Measurements from ENCODE around the gene GINS2. TPM values are rescaled to one million over a fixed set of nuclear protein-coding genes. Genes with fewer than 3 reads are reported as not detected.

Gene GINS2
- total RNA-seq, 4 donors from 2014 or later, result 1.00 to 4.4 (median 1.2) TPM; not detected in 1

DNA sequence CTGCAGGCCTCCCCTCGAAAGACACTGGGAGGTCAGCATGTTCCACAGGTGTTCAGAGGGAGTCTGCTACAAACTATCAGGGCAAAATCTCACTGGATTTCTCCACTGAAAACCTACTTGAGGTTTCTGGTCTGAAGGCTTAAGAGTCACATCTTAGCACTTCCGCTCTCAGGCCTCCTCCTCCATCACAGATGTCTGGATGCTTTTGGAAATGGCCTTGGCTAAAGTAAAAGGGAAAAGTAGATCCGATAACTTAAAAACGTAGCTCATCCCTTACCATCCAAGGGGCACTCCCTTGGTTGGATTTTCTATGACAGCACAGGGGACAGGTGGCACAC is 14.4 kb downstream of the GINS2 start:
- 83 to 89% methylated on average over 3 to 4 of the region's 4 CpGs for WGBS, 2 donors (ENCODE audit: low coverage in 1 of 2)
- no peak for DNase-seq
- Histone ChIP-seq H3K4me1 (peaks cover 0 to 30% (median 16%) of the 10 kb centered on the region in 4 donors), H3K27me3 (no peaks in the 10 kb centered on the region), H3K9me3 (no peaks in the 10 kb centered on the region), H3K4me3 (no peak overlapping the region), H3K36me3 (peaks cover 0 to 47% (median 16%) of the 10 kb centered on the region in 4 donors), H3K27ac (peak overlapping the region in 3 of 4 donors; percentile 9 to 51 (median 20))
- intact Hi-C loops (cut with DNase I; ENCODE audit: low total_unique reads) (no loop called here), in situ Hi-C loops (cut with MboI; ENCODE audit: low pct_ligation_motif_present in 1 of 4, low pct_unique_long_range_greater_than_20kb in 1 of 4, low sequenced_read_pairs in 3 of 4) (no loop called here)
- TF ChIP-seq EP300 (IDR thresholded peaks at IDR 0.05; ENCODE audit: low read depth) (no peak), POLR2A (IDR thresholded peaks at IDR 0.05) (no peak), POLR2AphosphoS5 (IDR thresholded peaks at IDR 0.05) (no peak), CTCF (IDR thresholded peaks at IDR 0.05) (no peak)

GRCh38 chr16:85673529-85674417 is 15.0 kb downstream of the GINS2 start:
- intact Hi-C loops (cut with DNase I; ENCODE audit: low total_unique reads), result no loop called here
- 64 to 98% methylated on average over 4 to 19 of the region's 19 CpGs for WGBS, 2 donors (ENCODE audit: low coverage in 1 of 2)

DNA sequence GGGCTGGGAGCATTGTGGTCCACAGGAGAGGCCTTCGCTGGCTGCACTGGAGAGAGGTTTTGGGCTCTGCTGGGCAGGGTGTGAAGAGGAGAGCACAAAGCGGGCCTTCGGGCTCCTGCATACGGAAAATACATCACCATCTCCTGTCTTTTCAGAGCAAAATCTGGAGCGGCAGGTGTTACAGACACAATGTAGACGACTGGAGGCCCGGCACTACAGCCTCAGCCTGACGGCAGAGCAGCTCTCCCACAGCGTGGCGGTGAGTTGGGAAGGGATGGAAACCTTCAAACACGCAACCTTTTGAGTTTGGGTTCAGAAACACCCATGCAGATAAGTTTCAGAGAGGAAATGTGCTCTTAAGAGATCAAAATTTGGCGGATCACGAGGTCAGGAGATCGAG is 17.9 kb downstream of the GINS2 start:
- in situ Hi-C loops (cut with MboI; ENCODE audit: low pct_ligation_motif_present in 1 of 4, low pct_unique_long_range_greater_than_20kb in 1 of 4, low sequenced_read_pairs in 3 of 4), result no loop called here

More at GRCh38 chr16:85673529-85674417, 15.0 kb downstream of the GINS2 start:
- Histone ChIP-seq H3K36me3 (peaks cover 0 to 53% (median 19%) of the 10 kb centered on the region in 4 donors), H3K27ac (peak overlapping the region in 3 of 4 donors; percentile 20 to 51 (median 41)), H3K27me3 (no peaks in the 10 kb centered on the region), H3K4me3 (no peak overlapping the region), H3K9me3 (no peaks in the 10 kb centered on the region), H3K4me1 (peaks cover 0 to 25% (median 16%) of the 10 kb centered on the region in 4 donors)
- DNase-seq, result no peak
- TF ChIP-seq EP300 (IDR thresholded peaks at IDR 0.05; ENCODE audit: low read depth), result no peak
- no peak for TF ChIP-seq POLR2A (IDR thresholded peaks at IDR 0.05)
- TF ChIP-seq POLR2AphosphoS5 (IDR thresholded peaks at IDR 0.05), result peak in 1 of 3 donors; percentile 19
- no peak for TF ChIP-seq CTCF (IDR thresholded peaks at IDR 0.05)
- in situ Hi-C loops (cut with MboI; ENCODE audit: low pct_ligation_motif_present in 1 of 4, low pct_unique_long_range_greater_than_20kb in 1 of 4, low sequenced_read_pairs in 3 of 4), result no loop called here

More for the DNA sequence above, 17.9 kb downstream of the GINS2 start:
- H3K36me3 ChIP-seq, result peaks cover 0 to 62% (median 29%) of the 10 kb centered on the region in 4 donors
- H3K27me3 ChIP-seq, result no peaks in the 10 kb centered on the region
- DNase-seq, result no peak
- H3K4me1 ChIP-seq, result peaks cover 0 to 21% (median 13%) of the 10 kb centered on the region in 4 donors
- no peak overlapping the region for H3K27ac ChIP-seq
- H3K4me3 ChIP-seq, result no peak overlapping the region
- TF ChIP-seq EP300 (IDR thresholded peaks at IDR 0.05; ENCODE audit: low read depth), result no peak
- no peak for TF ChIP-seq POLR2AphosphoS5 (IDR thresholded peaks at IDR 0.05)
- TF ChIP-seq CTCF (IDR thresholded peaks at IDR 0.05), result no peak
- TF ChIP-seq POLR2A (IDR thresholded peaks at IDR 0.05), result no peak
- 73 to 96% methylated on average over 2 to 14 of the region's 14 CpGs for WGBS, 2 donors (ENCODE audit: low coverage in 1 of 2)
- H3K9me3 ChIP-seq, result no peaks in the 10 kb centered on the region
- intact Hi-C loops (cut with DNase I; ENCODE audit: low total_unique reads), result no loop called here

Data from transverse colon (tissue), 4 donors.